K562 (cell line): Measurements from ENCODE around the gene BTN3A1. TPM values are rescaled to one million over a fixed set of nuclear protein-coding genes. Genes with fewer than 3 reads are reported as not detected.
A peak's percentile ranks its signal among the peaks of the same experiment; 100 is the strongest.

Source experiments
- CBFA2T2 ChIP-seq: fragments of 450-650 bp; conservative IDR thresholded peaks from 2 replicates; pipeline ENCODE4 v1.6.1; 2017; ENCODE audit warnings: mild to moderate bottlenecking
- CC2D1A ChIP-seq: fragments of 450-650 bp; IDR thresholded peaks from 2 replicates; pipeline ENCODE4 v1.6.1; 2017; ENCODE audit warnings: mild to moderate bottlenecking
- DIDO1 ChIP-seq: fragments of 450-650 bp; IDR thresholded peaks from 2 replicates; pipeline ENCODE4 v1.6.1; 2016; ENCODE audit warnings: low read depth, missing biosample characterization, missing genetic modification characterization
- E2F3 ChIP-seq: fragments of 250-450 bp; sonication (Bioruptor Pico); IDR thresholded peaks from 2 replicates; pipeline ENCODE4 v1.4.0; 2020; ENCODE audit warnings: mild to moderate bottlenecking
- EP400 ChIP-seq: fragments of 450-650 bp; IDR thresholded peaks from 2 replicates; pipeline ENCODE4 v1.6.1; 2017; ENCODE audit warnings: antibody characterized with exemption, mild to moderate bottlenecking, moderate library complexity
- GATAD2B ChIP-seq: fragments of 450-650 bp; IDR thresholded peaks from 2 replicates; pipeline ENCODE4 v1.6.1; 2017; ENCODE audit warnings: mild to moderate bottlenecking, borderline replicate concordance
- IRF9 ChIP-seq: fragments of 450-650 bp; IDR thresholded peaks from 2 replicates; pipeline ENCODE4 v1.6.1; 2016; ENCODE audit warnings: missing biosample characterization, missing genetic modification characterization
- KAT7 ChIP-seq: sonication (generic); formaldehyde crosslinking; IDR thresholded peaks from 2 replicates; pipeline ENCODE4 v1.8.0; 2022; ENCODE audit warnings: missing genetic modification reagents, mild to moderate bottlenecking, borderline replicate concordance
- MEF2A ChIP-seq: IDR thresholded peaks from 2 replicates; pipeline ENCODE4 v1.6.1; 2011; ENCODE audit warnings: low read depth, mild to moderate bottlenecking, low read length, moderate library complexity; ENCODE audit not compliant: control insufficient read depth
- NR2C2 ChIP-seq, 2 experiments: fragments of 200-800 bp in 1 of 2; sonication (Bioruptor generic) in 1 of 2; sonication (generic) in 1 of 2; formaldehyde crosslinking in 1 of 2; IDR thresholded peaks; 2 replicates each; pipeline versions ENCODE4 v1.6.1 to v1.8.0; 2016 to 2022; ENCODE audit warnings: mild to moderate bottlenecking in 1 of 2, missing compliant biosample characterization in 1 of 2, missing genetic modification characterization in 1 of 2, missing genetic modification reagents in 1 of 2
- POLR2A ChIP-seq: fragments of 450-650 bp; conservative IDR thresholded peaks from 2 replicates; pipeline ENCODE4 v1.6.1; 2016
- POLR2B ChIP-seq: fragments of 450-650 bp; IDR thresholded peaks from 2 replicates; pipeline ENCODE4 v1.6.1; 2018; ENCODE audit warnings: low read depth; ENCODE audit not compliant: partially characterized antibody
- SIN3B ChIP-seq: fragments of 450-650 bp; IDR thresholded peaks from 2 replicates; pipeline ENCODE4 v1.6.1; 2017; ENCODE audit warnings: low read depth, mild to moderate bottlenecking, moderate library complexity
- TCF7L2 ChIP-seq: fragments of 150-350 bp; IDR thresholded peaks from 2 replicates; pipeline ENCODE4 v1.6.1; 2016; ENCODE audit warnings: low read depth, mild to moderate bottlenecking, low read length, moderate library complexity
- ZFP30 ChIP-seq: fragments of 250-450 bp; sonication (Bioruptor Pico); IDR thresholded peaks from 2 replicates; pipeline ENCODE4 v1.8.0; 2022; ENCODE audit warnings: moderate library complexity, mild to moderate bottlenecking, inconsistent platforms, borderline replicate concordance
- ZNF12 ChIP-seq: sonication (generic); formaldehyde crosslinking; IDR thresholded peaks from 2 replicates; pipeline ENCODE4 v1.4.0; 2020; ENCODE audit warnings: mild to moderate bottlenecking, missing genetic modification reagents
- ZNF354B ChIP-seq: fragments of 250-450 bp; sonication (Bioruptor Pico); IDR thresholded peaks from 2 replicates; pipeline ENCODE4 v1.4.0; 2020
- polyA plus RNA-seq, 8 experiments: library from polyadenylated mRNA; depleted of rRNA in 4 of 8; stranded (reverse) in 5 of 8; unstranded in 3 of 8; fragments of >200 nt; fragmentation: Nextera tagmentation in 2 of 8; fragmentation: Illumina TruSeq in 1 of 8; extraction: Ambion mirVana in 2 of 8; extraction: Trizol in 1 of 8; gene quantifications; 2 replicates each; pipeline versions ENCODE4 v1.2.1 to v1.2.3, GENCODE V29; 2011 to 2014; ENCODE audit warnings: inconsistent platforms in 1 of 8, missing spikeins in 1 of 8
- total RNA-seq, 7 experiments: library from RNA; depleted of rRNA in 6 of 7; stranded (reverse); fragments of >200 nt in 6 of 7; fragmentation: Illumina TruSeq in 2 of 7; extraction: Trizol in 2 of 7; gene quantifications; 2 replicates each; pipeline versions ENCODE4 v1.2.1 to v1.2.3, GENCODE V29; 2011 to 2021; ENCODE audit warnings: low replicate concordance in 1 of 7
- TF ChIP-seq, protein P1 (sequence below): fragments of 450-650 bp; IDR thresholded peaks from 2 replicates; pipeline ENCODE4 v1.6.1; 2016; ENCODE audit warnings: antibody characterized with exemption

BTN3A1 gene
- total and polyA plus RNA-seq, 9 of the 15 experiments (the other 6 are each of a cell fraction or from before 2014, with no cell fraction given) = 0.84 to 8.5 (median 3.9) TPM

GRCh38 chr6:26457806-26458688 is 56.0 kb downstream of the BTN3A1 start, which contains the start of gene BTN2A1 (continued):
- no peak for TF ChIP-seq IRF9 (tag)
- no peak for TF ChIP-seq SIN3B
- no peak for TF ChIP-seq ZFP30 (CRISPR knock-in tag)
- no peak for TF ChIP-seq E2F3
- TF ChIP-seq CC2D1A = 0 out of 2 replicates have a peak, but pooled peaks have one; percentile 11
- TF ChIP-seq KAT7 (CRISPR knock-in tag) = peak; percentile 82
- no peak for TF ChIP-seq GATAD2B
- no peak for TF ChIP-seq ZNF12 (CRISPR knock-in tag)
- TF ChIP-seq DIDO1 (tag) = no peak
- no peak for TF ChIP-seq CBFA2T2
- peak; percentile 80 for TF ChIP-seq POLR2A
- TF ChIP-seq NR2C2 (CRISPR knock-in tag; IDR thresholded peaks at IDR 0.05) = 0 out of 2 replicates have a peak, but pooled peaks have one; percentile 35
- TF ChIP-seq NR2C2 (tag; IDR thresholded peaks at IDR 0.05) = no peak
- peak; percentile 74 for TF ChIP-seq EP400
- TF ChIP-seq ZNF354B (CRISPR knock-in tag) = no peak
- TF ChIP-seq TCF7L2 = no peak
- TF ChIP-seq MEF2A = no peak
- TF ChIP-seq, protein P1, sequence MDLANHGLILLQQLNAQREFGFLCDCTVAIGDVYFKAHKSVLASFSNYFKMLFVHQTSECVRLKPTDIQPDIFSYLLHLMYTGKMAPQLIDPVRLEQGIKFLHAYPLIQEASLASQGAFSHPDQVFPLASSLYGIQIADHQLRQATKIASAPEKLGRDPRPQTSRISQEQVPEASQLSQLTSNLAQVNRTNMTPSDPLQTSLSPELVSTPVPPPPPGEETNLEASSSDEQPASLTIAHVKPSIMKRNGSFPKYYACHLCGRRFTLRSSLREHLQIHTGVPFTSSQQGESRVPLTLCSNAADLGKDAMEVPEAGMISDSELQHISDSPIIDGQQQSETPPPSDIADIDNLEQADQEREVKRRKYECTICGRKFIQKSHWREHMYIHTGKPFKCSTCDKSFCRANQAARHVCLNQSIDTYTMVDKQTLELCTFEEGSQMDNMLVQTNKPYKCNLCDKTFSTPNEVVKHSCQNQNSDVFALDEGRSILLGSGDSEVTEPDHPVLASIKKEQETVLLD = no peak
- peak; percentile 70 for TF ChIP-seq POLR2B
